HCT116 (cell line): ENCODE data around the gene SERINC5. TPM values are rescaled to one million over a fixed set of nuclear protein-coding genes. Genes with fewer than 3 reads are reported as not detected.
A peak's percentile ranks its signal among the peaks of the same experiment; 100 is the strongest.

Source experiments
- ATAC-seq: fragments of 200-7000 bp; cut with Tn5 transposase; 2 replicates; pipeline ENCODE4 v1.9.1; 2020; ENCODE audit warnings: mild to moderate bottlenecking, moderate library complexity
- BruUV-seq: library from RNA; stranded (reverse); fragments of 400-500 nt; replicated peaks from 2 replicates; lab custom pipeline; 2021; lab: Mats Ljungman, UMichigan
- CTCF ChIA-PET: fragments of 300-600 bp; sonication (Branson Sonifier 250); formaldehyde crosslinking; loops from one replicate; lab custom pipeline; 2021; ENCODE audit warnings: antibody characterized with exemption; lab: Charles Lee
- POLR2A ChIA-PET: fragments of 300-600, 350-600 bp; sonication (Branson Sonifier 250); formaldehyde crosslinking; loops from one replicate; lab custom pipeline; 2021; ENCODE audit warnings: antibody characterized with exemption; lab: Charles Lee
- RAD21 ChIA-PET, 2 experiments: fragments of 300-600 bp; sonication (Branson Sonifier 250); formaldehyde crosslinking; loops; one replicate each; lab custom pipeline; 2023; ENCODE audit warnings: low total read pairs in 2 of 2; ENCODE audit not compliant: uncharacterized antibody in 2 of 2, unreplicated experiment in 2 of 2, low non-redundant PET in 1 of 2; lab: Charles Lee
- DNase-seq: peaks from one replicate; pipeline ENCODE4 v3.0.0-alpha.2; 2010; ENCODE audit warnings: low read depth, low spot score
- H2AFZ ChIP-seq: fragments of 200-600 bp; shearing (Covaris generic), sonication (generic); 2 replicates; pipeline ENCODE4 v1.6.1; 2017; ENCODE audit warnings: low read depth, mixed run types, mixed read lengths, antibody characterized with exemption, low read length; ENCODE audit not compliant: poor library complexity, severe bottlenecking
- H3K27ac ChIP-seq: 2 replicates; pipeline ENCODE4 v1.5.1; 2012; ENCODE audit warnings: low read depth, low read length
- H3K27me3 ChIP-seq: fragments of 200-600 bp; sonication (generic); 2 replicates; pipeline ENCODE4 v1.6.1; 2016; ENCODE audit warnings: mixed run types, low read length, mixed read lengths; ENCODE audit not compliant: insufficient read depth
- H3K36me3 ChIP-seq, 2 experiments: fragments of 200-500 bp in 1 of 2; fragments of 200-600 bp in 1 of 2; sonication (Bioruptor generic) in 1 of 2; sonication (generic) in 1 of 2; 2 replicates each; pipeline versions ENCODE4 v1.5.1 to v1.6.1; 2014 to 2016; ENCODE audit warnings: low read length in 2 of 2, inconsistent platforms in 1 of 2, mixed read lengths in 1 of 2, mixed run types in 1 of 2; ENCODE audit not compliant: insufficient read depth in 2 of 2, control insufficient read depth in 1 of 2
- H3K4me1 ChIP-seq, 2 experiments: fragments of 200-600 bp in 1 of 2; sonication (generic) in 1 of 2; 2 replicates each; pipeline versions ENCODE4 v1.5.1 to v1.6.1; 2012 to 2017; ENCODE audit warnings: low read length in 2 of 2, inconsistent platforms in 1 of 2, mild to moderate bottlenecking in 1 of 2, mixed read lengths in 1 of 2, mixed run types in 1 of 2, moderate library complexity in 1 of 2; ENCODE audit not compliant: insufficient read depth in 2 of 2, control insufficient read depth in 1 of 2
- H3K4me2 ChIP-seq: fragments of 200-600 bp; sonication (generic); 2 replicates; pipeline ENCODE4 v1.6.1; 2017; ENCODE audit warnings: mixed run types, low read length, mixed read lengths
- H3K4me3 ChIP-seq, 2 experiments: fragments of 200-600 bp in 1 of 2; sonication (generic) in 1 of 2; replicated peaks in 1 of 2; 2 replicates each; pipeline ENCODE4 v1.5.1; 2011 to 2016; ENCODE audit warnings: low read length in 2 of 2, control low read depth in 1 of 2, low read depth in 1 of 2, mild to moderate bottlenecking in 1 of 2, mixed read lengths in 1 of 2, mixed run types in 1 of 2
- H3K79me2 ChIP-seq: fragments of 200-600 bp; sonication (generic); 2 replicates; pipeline ENCODE4 v1.6.1; 2017; ENCODE audit warnings: mild to moderate bottlenecking, mixed run types, low read length, moderate library complexity, mixed read lengths; ENCODE audit not compliant: insufficient read depth
- H3K9ac ChIP-seq: fragments of 200-600 bp; sonication (generic); 2 replicates; pipeline ENCODE4 v1.6.1; 2016; ENCODE audit warnings: low read length, mixed read lengths
- H3K9me2 ChIP-seq: fragments of 200-600 bp; sonication (generic), shearing (Covaris generic); 2 replicates; pipeline ENCODE4 v1.6.1; 2017; ENCODE audit warnings: mixed run types, mild to moderate bottlenecking, moderate library complexity; ENCODE audit not compliant: insufficient read depth
- H3K9me3 ChIP-seq, 2 experiments: fragments of 200-500 bp in 1 of 2; fragments of 200-600 bp in 1 of 2; sonication (Bioruptor generic) in 1 of 2; sonication (generic) in 1 of 2; 2 replicates each; pipeline ENCODE4 v1.6.1; 2014 to 2017; ENCODE audit warnings: low read length in 2 of 2, mixed read lengths in 2 of 2, inconsistent platforms in 1 of 2, low read depth in 1 of 2, mild to moderate bottlenecking in 1 of 2, mixed run types in 1 of 2, moderate library complexity in 1 of 2; ENCODE audit not compliant: control insufficient read depth in 1 of 2, insufficient read depth in 1 of 2
- H4K20me1 ChIP-seq: fragments of 200-600 bp; sonication (generic), shearing (Covaris generic); 2 replicates; pipeline ENCODE4 v1.6.1; 2017; ENCODE audit warnings: mixed run types, mild to moderate bottlenecking, moderate library complexity; ENCODE audit not compliant: insufficient read depth
- CBX3 ChIP-seq: IDR thresholded peaks from 2 replicates; pipeline ENCODE4 v1.6.1; 2012; ENCODE audit warnings: low read depth
- CEBPB ChIP-seq: IDR thresholded peaks from 2 replicates; pipeline ENCODE4 v1.6.1; 2012; ENCODE audit warnings: low read depth
- EGR1 ChIP-seq: IDR thresholded peaks from 2 replicates; pipeline ENCODE4 v1.6.1; 2012; ENCODE audit warnings: low read depth
- ELF1 ChIP-seq: IDR thresholded peaks from 2 replicates; pipeline ENCODE4 v1.6.1; 2012; ENCODE audit warnings: low read depth, borderline replicate concordance
- EZH2 ChIP-seq: fragments of 200-600 bp; sonication (generic); IDR thresholded peaks from 2 replicates; pipeline ENCODE4 v1.6.1; 2017; ENCODE audit warnings: antibody characterized with exemption, mixed run types
- FOSL1 ChIP-seq: IDR thresholded peaks from 2 replicates; pipeline ENCODE4 v1.6.1; 2012; ENCODE audit warnings: low read depth
- MAX ChIP-seq: IDR thresholded peaks from 2 replicates; pipeline ENCODE4 v1.6.1; 2012
- POLR2A ChIP-seq: IDR thresholded peaks from 2 replicates; pipeline ENCODE4 v1.7.0; 2011; ENCODE audit warnings: borderline replicate concordance; ENCODE audit not compliant: insufficient read depth, insufficient read length; ENCODE audit errors: extremely low read depth
- POLR2AphosphoS5 ChIP-seq: IDR thresholded peaks from 2 replicates; pipeline ENCODE4 v1.6.1; 2011; ENCODE audit warnings: mild to moderate bottlenecking, low read depth, low read length, moderate library complexity
- RAD21 ChIP-seq: IDR thresholded peaks from 2 replicates; pipeline ENCODE4 v1.6.1; 2012; ENCODE audit warnings: low read depth, mild to moderate bottlenecking
- SIN3A ChIP-seq: IDR thresholded peaks from 2 replicates; pipeline ENCODE4 v1.6.1; 2012; ENCODE audit warnings: low read depth
- SP1 ChIP-seq: IDR thresholded peaks from 2 replicates; pipeline ENCODE4 v1.6.1; 2012; ENCODE audit warnings: low read depth
- SRF ChIP-seq: IDR thresholded peaks from 2 replicates; pipeline ENCODE4 v1.6.1; 2012; ENCODE audit warnings: low read depth
- YY1 ChIP-seq: IDR thresholded peaks from 2 replicates; pipeline ENCODE4 v1.6.1; 2011; ENCODE audit warnings: low read length, low read depth, moderate library complexity, mild to moderate bottlenecking; ENCODE audit not compliant: insufficient replicate concordance; ENCODE audit errors: extremely low read depth
- ZFX ChIP-seq: fragments of 450-650 bp; IDR thresholded peaks from 2 replicates; pipeline ENCODE4 v1.6.1; 2017
- ZNF274 ChIP-seq: fragments of 200-500 bp; sonication (Bioruptor generic); IDR thresholded peaks from 2 replicates; pipeline ENCODE4 v1.6.1; 2014; ENCODE audit warnings: mild to moderate bottlenecking, low read depth, low read length, inconsistent platforms
- intact Hi-C: fragments of 100-400 bp; cut with micrococcal nuclease; formaldehyde crosslinking; loops from 2 replicates; pipeline ENCODE4 v1.10.0; 2022
- total RNA-seq: library from RNA; stranded (reverse); gene quantifications from one replicate; pipeline ENCODE4 v1.2.1, GENCODE V29; 2021; ENCODE audit not compliant: unreplicated experiment
- TF ChIP-seq, protein P1 (sequence below): IDR thresholded peaks from 2 replicates; pipeline ENCODE4 v1.6.1; 2011; ENCODE audit warnings: mild to moderate bottlenecking, low read length, moderate library complexity; ENCODE audit not compliant: insufficient replicate concordance; ENCODE audit errors: extremely low read depth
- TF ChIP-seq, protein P2 (sequence below): IDR thresholded peaks from 2 replicates; pipeline ENCODE4 v1.6.1; 2012; ENCODE audit warnings: low read depth
- TF ChIP-seq, protein P3 (sequence below), 3 experiments: fragments of 200-600 bp in 1 of 3; sonication (generic) in 1 of 3; IDR thresholded peaks in 2 of 3; conservative IDR thresholded peaks in 1 of 3; 2 replicates each; pipeline ENCODE4 v1.5.1; 2012 to 2017; ENCODE audit warnings: low read depth in 2 of 3, low read length in 2 of 3, antibody characterized with exemption in 1 of 3, borderline replicate concordance in 1 of 3, control low read depth in 1 of 3, mild to moderate bottlenecking in 1 of 3, mixed read lengths in 1 of 3, mixed run types in 1 of 3, moderate library complexity in 1 of 3; ENCODE audit not compliant: insufficient read depth in 1 of 3

Gene SERINC5
- total RNA-seq, 1 experiment from 2014 or later = 39.3 TPM

DNA sequence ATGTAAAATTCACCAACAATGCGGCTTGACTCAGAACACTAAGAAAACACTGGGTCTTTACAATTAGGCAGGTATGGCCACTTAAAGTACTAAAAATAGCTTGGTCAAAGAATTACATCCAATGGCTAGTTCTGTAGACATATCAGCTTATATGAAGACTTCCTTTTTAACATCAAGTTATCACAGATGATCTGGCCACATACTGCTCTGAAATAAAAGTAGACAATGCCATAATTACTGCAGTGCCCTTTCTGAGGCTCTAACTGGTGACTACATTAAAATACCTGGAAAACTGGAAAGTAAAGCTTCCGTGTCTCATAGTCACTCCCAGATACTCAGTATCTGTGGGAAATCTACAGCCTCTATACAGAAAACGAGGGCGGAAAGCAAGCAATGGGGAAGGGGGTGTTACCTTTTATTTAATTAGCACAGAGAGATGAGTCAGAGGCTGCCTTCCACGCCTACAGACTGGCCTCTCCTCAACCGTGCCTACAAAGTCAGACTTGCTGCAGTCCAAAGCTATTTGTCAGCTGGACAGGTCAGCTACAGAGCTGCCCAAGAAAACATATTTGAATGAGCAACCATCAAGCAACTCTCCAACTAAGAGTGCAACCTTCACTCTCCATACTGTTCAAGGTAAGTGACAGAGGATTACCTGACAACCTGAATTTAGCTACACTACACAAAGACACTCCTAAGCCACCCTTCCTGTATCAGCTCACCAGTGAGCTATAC, 8.7 kb downstream of the SERINC5 start:
- Histone ChIP-seq H3K36me3 (no peaks in the 10 kb centered on the region), H2AFZ (no peak overlapping the region), H3K9me2 (no peaks in the 10 kb centered on the region), H3K9ac (peak overlapping the region; percentile 49), H3K9me3 (peaks cover 8% of the 10 kb centered on the region in 2 experiments; a peak in 2 of 4 replicates), H3K27ac (peak overlapping the region; percentile 34), H3K4me3 (peak overlapping the region; percentile 0 to 46; a peak in 3 of 4 replicates), H3K79me2 (peaks cover 31% of the 10 kb centered on the region), H3K4me2 (peak overlapping the region; percentile 74), H3K4me1 (peaks cover 33 to 34% of the 10 kb centered on the region in 2 experiments), H3K27me3 (no peaks in the 10 kb centered on the region), H4K20me1 (no peaks in the 10 kb centered on the region)
- DNase-seq = peak; percentile 83
- BruUV-seq = no TSS peak
- POLR2A ChIA-PET = interaction anchor here (1.0 to 3.4 kb wide), 4 partner anchors 8 to 22 kb away, joined by 3 to 45 read pairs (median 6); partner anchors contain the start of gene SERINC5
- intact Hi-C loops = no loop called here
- ATAC-seq = peak; percentile 96
- RAD21 ChIA-PET = interaction anchor here (1.0 to 1.4 kb wide), 3 partner anchors 8 to 65 kb away, joined by 3 to 5 read pairs (median 4); partner anchors contain the start of gene SERINC5 (in 1 of the 2)
- CTCF ChIA-PET = interaction anchor here (0.6 to 1.0 kb wide), 2 partner anchors 9 to 10 kb away, joined by 3 to 4 read pairs; no protein-coding TSS in a partner anchor
- TF ChIP-seq ELF1 (no peak), SIN3A (peak; percentile 20; the same call in 1 of the 2 replicates), CEBPB (0 out of 2 replicates have a peak, but pooled peaks have one; percentile 39), MAX (peak; percentile 58), SRF (no peak), POLR2AphosphoS5 (peak; percentile 90), EGR1 (peak; percentile 73), CBX3 (peak; percentile 90), SP1 (peak; percentile 76), ZFX (no peak), EZH2 (no peak), RAD21 (peak; percentile 22; the same call in 1 of the 2 replicates), ZNF274 (no peak), FOSL1 (peak; percentile 79), POLR2A (no peak), YY1 (peak; percentile 20)
- TF ChIP-seq, protein P1, sequence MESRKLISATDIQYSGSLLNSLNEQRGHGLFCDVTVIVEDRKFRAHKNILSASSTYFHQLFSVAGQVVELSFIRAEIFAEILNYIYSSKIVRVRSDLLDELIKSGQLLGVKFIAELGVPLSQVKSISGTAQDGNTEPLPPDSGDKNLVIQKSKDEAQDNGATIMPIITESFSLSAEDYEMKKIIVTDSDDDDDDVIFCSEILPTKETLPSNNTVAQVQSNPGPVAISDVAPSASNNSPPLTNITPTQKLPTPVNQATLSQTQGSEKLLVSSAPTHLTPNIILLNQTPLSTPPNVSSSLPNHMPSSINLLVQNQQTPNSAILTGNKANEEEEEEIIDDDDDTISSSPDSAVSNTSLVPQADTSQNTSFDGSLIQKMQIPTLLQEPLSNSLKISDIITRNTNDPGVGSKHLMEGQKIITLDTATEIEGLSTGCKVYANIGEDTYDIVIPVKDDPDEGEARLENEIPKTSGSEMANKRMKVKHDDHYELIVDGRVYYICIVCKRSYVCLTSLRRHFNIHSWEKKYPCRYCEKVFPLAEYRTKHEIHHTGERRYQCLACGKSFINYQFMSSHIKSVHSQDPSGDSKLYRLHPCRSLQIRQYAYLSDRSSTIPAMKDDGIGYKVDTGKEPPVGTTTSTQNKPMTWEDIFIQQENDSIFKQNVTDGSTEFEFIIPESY = no peak
- TF ChIP-seq, protein P2, sequence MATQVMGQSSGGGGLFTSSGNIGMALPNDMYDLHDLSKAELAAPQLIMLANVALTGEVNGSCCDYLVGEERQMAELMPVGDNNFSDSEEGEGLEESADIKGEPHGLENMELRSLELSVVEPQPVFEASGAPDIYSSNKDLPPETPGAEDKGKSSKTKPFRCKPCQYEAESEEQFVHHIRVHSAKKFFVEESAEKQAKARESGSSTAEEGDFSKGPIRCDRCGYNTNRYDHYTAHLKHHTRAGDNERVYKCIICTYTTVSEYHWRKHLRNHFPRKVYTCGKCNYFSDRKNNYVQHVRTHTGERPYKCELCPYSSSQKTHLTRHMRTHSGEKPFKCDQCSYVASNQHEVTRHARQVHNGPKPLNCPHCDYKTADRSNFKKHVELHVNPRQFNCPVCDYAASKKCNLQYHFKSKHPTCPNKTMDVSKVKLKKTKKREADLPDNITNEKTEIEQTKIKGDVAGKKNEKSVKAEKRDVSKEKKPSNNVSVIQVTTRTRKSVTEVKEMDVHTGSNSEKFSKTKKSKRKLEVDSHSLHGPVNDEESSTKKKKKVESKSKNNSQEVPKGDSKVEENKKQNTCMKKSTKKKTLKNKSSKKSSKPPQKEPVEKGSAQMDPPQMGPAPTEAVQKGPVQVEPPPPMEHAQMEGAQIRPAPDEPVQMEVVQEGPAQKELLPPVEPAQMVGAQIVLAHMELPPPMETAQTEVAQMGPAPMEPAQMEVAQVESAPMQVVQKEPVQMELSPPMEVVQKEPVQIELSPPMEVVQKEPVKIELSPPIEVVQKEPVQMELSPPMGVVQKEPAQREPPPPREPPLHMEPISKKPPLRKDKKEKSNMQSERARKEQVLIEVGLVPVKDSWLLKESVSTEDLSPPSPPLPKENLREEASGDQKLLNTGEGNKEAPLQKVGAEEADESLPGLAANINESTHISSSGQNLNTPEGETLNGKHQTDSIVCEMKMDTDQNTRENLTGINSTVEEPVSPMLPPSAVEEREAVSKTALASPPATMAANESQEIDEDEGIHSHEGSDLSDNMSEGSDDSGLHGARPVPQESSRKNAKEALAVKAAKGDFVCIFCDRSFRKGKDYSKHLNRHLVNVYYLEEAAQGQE = no peak
- TF ChIP-seq, protein P3, sequence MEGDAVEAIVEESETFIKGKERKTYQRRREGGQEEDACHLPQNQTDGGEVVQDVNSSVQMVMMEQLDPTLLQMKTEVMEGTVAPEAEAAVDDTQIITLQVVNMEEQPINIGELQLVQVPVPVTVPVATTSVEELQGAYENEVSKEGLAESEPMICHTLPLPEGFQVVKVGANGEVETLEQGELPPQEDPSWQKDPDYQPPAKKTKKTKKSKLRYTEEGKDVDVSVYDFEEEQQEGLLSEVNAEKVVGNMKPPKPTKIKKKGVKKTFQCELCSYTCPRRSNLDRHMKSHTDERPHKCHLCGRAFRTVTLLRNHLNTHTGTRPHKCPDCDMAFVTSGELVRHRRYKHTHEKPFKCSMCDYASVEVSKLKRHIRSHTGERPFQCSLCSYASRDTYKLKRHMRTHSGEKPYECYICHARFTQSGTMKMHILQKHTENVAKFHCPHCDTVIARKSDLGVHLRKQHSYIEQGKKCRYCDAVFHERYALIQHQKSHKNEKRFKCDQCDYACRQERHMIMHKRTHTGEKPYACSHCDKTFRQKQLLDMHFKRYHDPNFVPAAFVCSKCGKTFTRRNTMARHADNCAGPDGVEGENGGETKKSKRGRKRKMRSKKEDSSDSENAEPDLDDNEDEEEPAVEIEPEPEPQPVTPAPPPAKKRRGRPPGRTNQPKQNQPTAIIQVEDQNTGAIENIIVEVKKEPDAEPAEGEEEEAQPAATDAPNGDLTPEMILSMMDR (IDR thresholded peaks at IDR 0.05 in 2 of 3, conservative IDR thresholded peaks at IDR 0.05 in 1 of 3; ENCODE audit: borderline replicate concordance in 1 of 3, insufficient read depth in 1 of 3, low read depth in 2 of 3, low read length in 2 of 3) = no peak
